ENCODE measurements around the gene APBA2. TPM values are rescaled to one million over a fixed set of nuclear protein-coding genes. Genes with fewer than 3 reads are reported as not detected.

The APBA2 gene
- total RNA-seq, 1 donor from 2014 or later, result 35.8 TPM

DNA sequence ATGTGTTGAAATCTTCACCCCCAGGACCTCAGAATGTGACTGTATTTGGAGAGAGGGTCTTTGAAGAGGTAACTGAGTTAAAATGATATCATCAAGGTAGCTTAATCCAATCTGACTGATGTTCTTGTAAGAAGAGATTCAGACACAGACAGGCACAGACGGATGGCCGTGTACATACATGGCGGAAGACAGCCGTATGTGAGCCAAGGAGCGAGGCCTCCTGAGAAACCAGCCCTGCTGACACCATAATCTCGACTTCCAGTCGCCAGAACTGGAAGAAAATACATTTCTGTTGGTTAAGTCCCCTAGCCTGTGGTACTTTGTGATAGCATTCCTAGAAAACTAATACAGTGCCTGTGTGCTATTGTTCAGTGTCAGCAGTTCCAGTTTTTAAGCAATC is 73.6 kb downstream of the APBA2 start:
- Histone ChIP-seq H3K4me2 (no peak overlapping the region), H3K9me3 (ENCODE audit: low read depth) (no peaks in the 10 kb centered on the region), H3K27ac (no peak overlapping the region), H3K36me3 (no peaks in the 10 kb centered on the region), H2AFZ (replicated peaks) (no peak overlapping the region), H3K79me2 (ENCODE audit: low read depth) (peaks cover 4% of the 10 kb centered on the region), H4K20me1 (ENCODE audit: low read depth) (peaks cover 9% of the 10 kb centered on the region), H3K27me3 (no peaks in the 10 kb centered on the region), H3K4me1 (peaks cover 16% of the 10 kb centered on the region), H3K4me3 (no peak overlapping the region), H3K9ac (no peak overlapping the region), H3F3A (ENCODE audit: low read depth) (peaks cover 8% of the 10 kb centered on the region)
- TF ChIP-seq, protein P1, sequence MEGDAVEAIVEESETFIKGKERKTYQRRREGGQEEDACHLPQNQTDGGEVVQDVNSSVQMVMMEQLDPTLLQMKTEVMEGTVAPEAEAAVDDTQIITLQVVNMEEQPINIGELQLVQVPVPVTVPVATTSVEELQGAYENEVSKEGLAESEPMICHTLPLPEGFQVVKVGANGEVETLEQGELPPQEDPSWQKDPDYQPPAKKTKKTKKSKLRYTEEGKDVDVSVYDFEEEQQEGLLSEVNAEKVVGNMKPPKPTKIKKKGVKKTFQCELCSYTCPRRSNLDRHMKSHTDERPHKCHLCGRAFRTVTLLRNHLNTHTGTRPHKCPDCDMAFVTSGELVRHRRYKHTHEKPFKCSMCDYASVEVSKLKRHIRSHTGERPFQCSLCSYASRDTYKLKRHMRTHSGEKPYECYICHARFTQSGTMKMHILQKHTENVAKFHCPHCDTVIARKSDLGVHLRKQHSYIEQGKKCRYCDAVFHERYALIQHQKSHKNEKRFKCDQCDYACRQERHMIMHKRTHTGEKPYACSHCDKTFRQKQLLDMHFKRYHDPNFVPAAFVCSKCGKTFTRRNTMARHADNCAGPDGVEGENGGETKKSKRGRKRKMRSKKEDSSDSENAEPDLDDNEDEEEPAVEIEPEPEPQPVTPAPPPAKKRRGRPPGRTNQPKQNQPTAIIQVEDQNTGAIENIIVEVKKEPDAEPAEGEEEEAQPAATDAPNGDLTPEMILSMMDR (IDR thresholded peaks at IDR 0.05), result no peak
- H3K27ac Mint-ChIP-seq, result no peak overlapping the region
- peaks cover 2% of the 10 kb centered on the region for H3K27me3 Mint-ChIP-seq (ENCODE audit: insufficient read depth, low read depth)
- peaks cover 21% of the 10 kb centered on the region for H3K4me1 Mint-ChIP-seq
- H3K36me3 Mint-ChIP-seq, result peaks cover 16% of the 10 kb centered on the region
- H3K4me3 Mint-ChIP-seq, result no peak overlapping the region
- no peak for DNase-seq (ENCODE audit: low spot score)
- H3K9me3 Mint-ChIP-seq, result peaks cover 4% of the 10 kb centered on the region

- peaks cover 5% of the 10 kb centered on the region for H3K4me1 Mint-ChIP-seq
- Histone ChIP-seq H3K36me3 (no peaks in the 10 kb centered on the region), H2AFZ (replicated peaks) (no peak overlapping the region), H3K4me1 (no peaks in the 10 kb centered on the region), H3K9me3 (ENCODE audit: low read depth) (no peaks in the 10 kb centered on the region), H3K4me2 (no peak overlapping the region), H3K79me2 (ENCODE audit: low read depth) (peaks cover 4% of the 10 kb centered on the region), H3K27ac (no peak overlapping the region), H3K4me3 (no peak overlapping the region), H3F3A (ENCODE audit: low read depth) (no peaks in the 10 kb centered on the region), H4K20me1 (ENCODE audit: low read depth) (no peaks in the 10 kb centered on the region), H3K27me3 (no peaks in the 10 kb centered on the region), H3K9ac (no peak overlapping the region)
- H3K36me3 Mint-ChIP-seq, result peaks cover 12% of the 10 kb centered on the region
- H3K4me3 Mint-ChIP-seq, result no peak overlapping the region
- DNase-seq (ENCODE audit: low spot score), result no peak
- peaks cover 4% of the 10 kb centered on the region for H3K9me3 Mint-ChIP-seq
- H3K27ac Mint-ChIP-seq, result no peak overlapping the region
- peaks cover 2% of the 10 kb centered on the region for H3K27me3 Mint-ChIP-seq (ENCODE audit: insufficient read depth, low read depth)
- TF ChIP-seq EZH2 (IDR thresholded peaks at IDR 0.05) (no peak), EZH2phosphoT487 (IDR thresholded peaks at IDR 0.05) (no peak)
- TF ChIP-seq, protein P1 (IDR thresholded peaks at IDR 0.05), result no peak
These were observed 75.2 kb downstream of the APBA2 start for GRCh38 chr15:28960979-28961378.

DNA sequence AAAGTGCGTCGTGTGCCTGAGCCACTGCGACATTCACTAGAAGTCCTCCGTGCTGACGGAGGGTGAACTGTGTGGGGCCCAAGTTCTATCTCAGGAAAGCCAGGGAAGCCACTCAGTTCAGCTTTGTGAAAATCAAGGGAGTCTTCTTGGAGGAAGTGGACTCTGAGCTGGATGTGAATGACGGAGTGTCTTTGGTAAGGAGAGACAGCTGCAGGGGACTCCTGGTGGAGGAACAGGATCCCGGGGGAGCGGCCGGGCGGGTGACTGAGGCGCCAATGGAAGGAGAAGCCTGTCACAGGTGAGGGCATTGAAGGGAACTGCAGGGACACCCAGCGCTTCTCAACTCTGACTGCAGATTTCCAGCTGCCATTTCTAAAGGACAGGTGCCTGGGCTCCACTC is 75.6 kb downstream of the APBA2 start:
- DNase-seq (ENCODE audit: low spot score), result no peak
- Mint-ChIP-seq H3K4me3 (no peak overlapping the region), H3K4me1 (peaks cover 3% of the 10 kb centered on the region), H3K27ac (no peak overlapping the region), H3K36me3 (peaks cover 12% of the 10 kb centered on the region), H3K27me3 (ENCODE audit: insufficient read depth, low read depth) (peaks cover 2% of the 10 kb centered on the region), H3K9me3 (peaks cover 4% of the 10 kb centered on the region)
- no peaks in the 10 kb centered on the region for H3K27me3 ChIP-seq
- H3K4me1 ChIP-seq, result no peaks in the 10 kb centered on the region
- H3F3A ChIP-seq (ENCODE audit: low read depth), result no peaks in the 10 kb centered on the region
- H3K79me2 ChIP-seq (ENCODE audit: low read depth), result peaks cover 4% of the 10 kb centered on the region
- H2AFZ ChIP-seq (replicated peaks), result no peak overlapping the region
- H3K4me2 ChIP-seq, result no peak overlapping the region
- no peaks in the 10 kb centered on the region for H4K20me1 ChIP-seq (ENCODE audit: low read depth)
- no peaks in the 10 kb centered on the region for H3K36me3 ChIP-seq
- H3K9me3 ChIP-seq (ENCODE audit: low read depth), result no peaks in the 10 kb centered on the region
- TF ChIP-seq EZH2 (IDR thresholded peaks at IDR 0.05) (no peak), EZH2phosphoT487 (IDR thresholded peaks at IDR 0.05) (no peak)
- TF ChIP-seq, protein P1 (IDR thresholded peaks at IDR 0.05), result no peak
- H3K4me3 ChIP-seq, result no peak overlapping the region
- no peak overlapping the region for H3K27ac ChIP-seq
- no peak overlapping the region for H3K9ac ChIP-seq
